ENCODE data around the gene YY1.

The YY1 gene

DNA sequence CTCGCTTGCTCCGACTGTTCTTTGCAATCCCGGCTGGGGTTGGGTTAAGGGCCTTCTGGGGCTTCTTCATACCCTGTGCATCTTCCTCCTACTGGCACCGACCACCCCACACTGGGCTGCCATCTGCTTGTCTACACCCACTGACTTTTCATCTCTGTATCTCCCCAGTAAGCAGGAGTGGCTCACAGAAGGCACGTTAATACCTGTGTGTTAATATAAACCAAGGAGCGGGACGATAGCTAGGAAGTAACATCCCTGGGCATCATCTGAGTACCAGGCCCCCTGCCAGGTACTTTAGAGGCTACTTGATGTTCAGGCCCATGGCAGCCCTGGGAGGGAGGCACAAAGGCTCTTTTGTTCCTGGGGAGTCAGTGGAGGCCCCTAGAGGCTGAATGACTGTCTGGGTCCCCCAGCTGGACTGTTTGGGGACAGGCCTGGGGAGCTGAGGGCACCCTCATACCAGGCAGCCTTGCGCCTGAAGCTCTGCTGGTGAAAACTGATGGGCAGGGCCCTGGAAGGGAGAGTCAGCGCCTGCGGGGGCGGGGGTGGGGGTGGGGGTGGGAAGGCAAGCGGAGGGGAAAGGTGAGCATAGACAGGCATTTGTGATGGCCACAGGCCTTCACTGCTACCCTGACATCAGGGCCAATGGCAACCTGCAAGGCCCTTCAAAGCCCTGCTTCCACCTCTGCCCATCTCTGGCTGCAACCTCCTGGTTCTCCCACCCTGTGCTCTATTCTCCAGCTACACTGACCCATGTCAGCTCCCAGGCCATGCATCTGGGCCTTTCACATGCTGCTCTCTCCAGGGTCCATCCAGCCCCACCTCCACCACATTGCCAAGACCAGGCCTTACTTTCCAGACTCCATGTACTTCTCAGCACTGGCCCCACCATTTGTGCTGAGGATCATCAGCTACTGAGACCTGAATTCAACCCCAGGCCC is 45.3 kb upstream of the YY1 start:
- TF ChIP-seq ESRRG (CRISPR knock-in tag; IDR thresholded peaks at IDR 0.05) (no peak), TSHZ2 (CRISPR knock-in tag; IDR thresholded peaks at IDR 0.05) (0 out of 2 replicates have a peak, but pooled peaks have one; percentile 11)
- ATAC-seq: no peak

GRCh38 chr14:100199240-100199860 is 39.6 kb upstream of the YY1 start:
- TF ChIP-seq TCF4 (CRISPR knock-in tag; IDR thresholded peaks at IDR 0.05; ENCODE audit: borderline replicate concordance): no peak
- TF ChIP-seq PATZ1 (CRISPR knock-in tag; IDR thresholded peaks at IDR 0.05; ENCODE audit: borderline replicate concordance): no peak
- TF ChIP-seq ZFP3 (CRISPR knock-in tag; IDR thresholded peaks at IDR 0.05): peak; percentile 84
- ATAC-seq: no peak

- no peak for TF ChIP-seq PATZ1 (CRISPR knock-in tag; IDR thresholded peaks at IDR 0.05; ENCODE audit: borderline replicate concordance)
- no peak for TF ChIP-seq RARB (CRISPR knock-in tag; IDR thresholded peaks at IDR 0.05)
- TF ChIP-seq TSHZ2 (CRISPR knock-in tag; IDR thresholded peaks at IDR 0.05): no peak
- no peak for TF ChIP-seq ARNTL (CRISPR knock-in tag; IDR thresholded peaks at IDR 0.05; ENCODE audit: borderline replicate concordance, low read depth)
- no peak for TF ChIP-seq OSR1 (CRISPR knock-in tag; IDR thresholded peaks at IDR 0.05)
- TF ChIP-seq ZC3H10 (CRISPR knock-in tag; IDR thresholded peaks at IDR 0.05): no peak
- TF ChIP-seq ESRRG (CRISPR knock-in tag; IDR thresholded peaks at IDR 0.05): no peak
- TF ChIP-seq CSDC2 (CRISPR knock-in tag; IDR thresholded peaks at IDR 0.05): no peak
- TF ChIP-seq CSRNP3 (CRISPR knock-in tag; IDR thresholded peaks at IDR 0.05): no peak
- no peak for TF ChIP-seq GLIS3 (CRISPR knock-in tag; IDR thresholded peaks at IDR 0.05)
- TF ChIP-seq ISL1 (CRISPR knock-in tag; IDR thresholded peaks at IDR 0.05): no peak
- no peak for TF ChIP-seq ZNF8 (CRISPR knock-in tag; IDR thresholded peaks at IDR 0.05)
- TF ChIP-seq BACH2 (CRISPR knock-in tag; IDR thresholded peaks at IDR 0.05; ENCODE audit: borderline replicate concordance): no peak
- no peak for TF ChIP-seq TCF4 (CRISPR knock-in tag; IDR thresholded peaks at IDR 0.05; ENCODE audit: borderline replicate concordance)
- no peak for TF ChIP-seq CREB5 (CRISPR knock-in tag; IDR thresholded peaks at IDR 0.05; ENCODE audit: low read depth)
- TF ChIP-seq, protein P1, sequence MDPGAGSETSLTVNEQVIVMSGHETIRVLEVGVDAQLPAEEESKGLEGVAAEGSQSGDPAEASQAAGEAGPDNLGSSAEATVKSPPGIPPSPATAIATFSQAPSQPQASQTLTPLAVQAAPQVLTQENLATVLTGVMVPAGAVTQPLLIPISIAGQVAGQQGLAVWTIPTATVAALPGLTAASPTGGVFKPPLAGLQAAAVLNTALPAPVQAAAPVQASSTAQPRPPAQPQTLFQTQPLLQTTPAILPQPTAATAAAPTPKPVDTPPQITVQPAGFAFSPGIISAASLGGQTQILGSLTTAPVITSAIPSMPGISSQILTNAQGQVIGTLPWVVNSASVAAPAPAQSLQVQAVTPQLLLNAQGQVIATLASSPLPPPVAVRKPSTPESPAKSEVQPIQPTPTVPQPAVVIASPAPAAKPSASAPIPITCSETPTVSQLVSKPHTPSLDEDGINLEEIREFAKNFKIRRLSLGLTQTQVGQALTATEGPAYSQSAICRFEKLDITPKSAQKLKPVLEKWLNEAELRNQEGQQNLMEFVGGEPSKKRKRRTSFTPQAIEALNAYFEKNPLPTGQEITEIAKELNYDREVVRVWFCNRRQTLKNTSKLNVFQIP (CRISPR knock-in tag; IDR thresholded peaks at IDR 0.05; ENCODE audit: borderline replicate concordance, low read depth): no peak
- ATAC-seq: no peak
These were observed 38.6 kb upstream of the YY1 start for GRCh38 chr14:100200311-100200710.

All from SK-N-SH treated with all-trans-retinoic acid at 6 μM for 48 hours (cell line).